ENCODE results near the gene FAM9A.

GRCh38 chrX:8850478-8850877 is 49.3 kb upstream of the FAM9A start:
- TF ChIP-seq POLR2A (IDR thresholded peaks at IDR 0.05) (no peak), CTCF (IDR thresholded peaks at IDR 0.05) (no peak)
